Measurements from ENCODE around the gene CGB5.
"Not testable (repeated sequence)": the region's sequence is repeated elsewhere in the genome, so short reads cannot be mapped to it uniquely, and the experiment has no call there.

GRCh38 chr19:49038111-49038510 is 5.5 kb upstream of the CGB5 start:
- TF ChIP-seq, protein P1, sequence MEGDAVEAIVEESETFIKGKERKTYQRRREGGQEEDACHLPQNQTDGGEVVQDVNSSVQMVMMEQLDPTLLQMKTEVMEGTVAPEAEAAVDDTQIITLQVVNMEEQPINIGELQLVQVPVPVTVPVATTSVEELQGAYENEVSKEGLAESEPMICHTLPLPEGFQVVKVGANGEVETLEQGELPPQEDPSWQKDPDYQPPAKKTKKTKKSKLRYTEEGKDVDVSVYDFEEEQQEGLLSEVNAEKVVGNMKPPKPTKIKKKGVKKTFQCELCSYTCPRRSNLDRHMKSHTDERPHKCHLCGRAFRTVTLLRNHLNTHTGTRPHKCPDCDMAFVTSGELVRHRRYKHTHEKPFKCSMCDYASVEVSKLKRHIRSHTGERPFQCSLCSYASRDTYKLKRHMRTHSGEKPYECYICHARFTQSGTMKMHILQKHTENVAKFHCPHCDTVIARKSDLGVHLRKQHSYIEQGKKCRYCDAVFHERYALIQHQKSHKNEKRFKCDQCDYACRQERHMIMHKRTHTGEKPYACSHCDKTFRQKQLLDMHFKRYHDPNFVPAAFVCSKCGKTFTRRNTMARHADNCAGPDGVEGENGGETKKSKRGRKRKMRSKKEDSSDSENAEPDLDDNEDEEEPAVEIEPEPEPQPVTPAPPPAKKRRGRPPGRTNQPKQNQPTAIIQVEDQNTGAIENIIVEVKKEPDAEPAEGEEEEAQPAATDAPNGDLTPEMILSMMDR (conservative IDR thresholded peaks at IDR 0.05; ENCODE audit: low read length), result not testable (repeated sequence)
- not testable (repeated sequence) for TF ChIP-seq EZH2phosphoT487 (IDR thresholded peaks at IDR 0.05; ENCODE audit: borderline replicate concordance)

Measured in Loucy (cell line).